ENCODE measurements around the gene ALG2. TPM values are rescaled to one million over a fixed set of nuclear protein-coding genes. Genes with fewer than 3 reads are reported as not detected.

Gene ALG2
- total and polyA plus RNA-seq, 9 of the 15 experiments (the other 6 are each of a cell fraction or from before 2014, with no cell fraction given), result 4.9 to 41.9 (median 20.2) TPM

- TF ChIP-seq ZNF740 (CRISPR knock-in tag; IDR thresholded peaks at IDR 0.05) (no peak), ZNF740 (tag; IDR thresholded peaks at IDR 0.05) (no peak), ZBTB17 (CRISPR knock-in tag; IDR thresholded peaks at IDR 0.05) (peak; percentile 61), HMGN3 (IDR thresholded peaks at IDR 0.05; ENCODE audit: borderline replicate concordance, extremely low read depth, insufficient read length, low read depth, low read length) (peak; percentile 61), KLF1 (tag; IDR thresholded peaks at IDR 0.05) (peak; percentile 66; the same call in 1 of the 2 replicates), ZNF518B (CRISPR knock-in tag; IDR thresholded peaks at IDR 0.05) (no peak), ZC3H11A (IDR thresholded peaks at IDR 0.05; ENCODE audit: low read depth, low read length) (no peak), RBFOX2 (IDR thresholded peaks at IDR 0.05; ENCODE audit: low read depth, low read length) (peak; percentile 98), SMC3 (conservative IDR thresholded peaks at IDR 0.05; ENCODE audit: insufficient read depth, low read depth, low read length) (no peak), HCFC1 (IDR thresholded peaks at IDR 0.05; ENCODE audit: low read depth, low read length) (peak; percentile 67; the same call in 1 of the 2 replicates), TEAD1 (CRISPR knock-in tag; IDR thresholded peaks at IDR 0.05) (0 out of 4 replicates have a peak, but pooled peaks of 1 of the 2 experiments have one; percentile 42), POLR3A (IDR thresholded peaks at IDR 0.05; ENCODE audit: borderline replicate concordance, extremely low read depth, insufficient read depth, insufficient read length) (no peak)
- TF ChIP-seq, protein P1, sequence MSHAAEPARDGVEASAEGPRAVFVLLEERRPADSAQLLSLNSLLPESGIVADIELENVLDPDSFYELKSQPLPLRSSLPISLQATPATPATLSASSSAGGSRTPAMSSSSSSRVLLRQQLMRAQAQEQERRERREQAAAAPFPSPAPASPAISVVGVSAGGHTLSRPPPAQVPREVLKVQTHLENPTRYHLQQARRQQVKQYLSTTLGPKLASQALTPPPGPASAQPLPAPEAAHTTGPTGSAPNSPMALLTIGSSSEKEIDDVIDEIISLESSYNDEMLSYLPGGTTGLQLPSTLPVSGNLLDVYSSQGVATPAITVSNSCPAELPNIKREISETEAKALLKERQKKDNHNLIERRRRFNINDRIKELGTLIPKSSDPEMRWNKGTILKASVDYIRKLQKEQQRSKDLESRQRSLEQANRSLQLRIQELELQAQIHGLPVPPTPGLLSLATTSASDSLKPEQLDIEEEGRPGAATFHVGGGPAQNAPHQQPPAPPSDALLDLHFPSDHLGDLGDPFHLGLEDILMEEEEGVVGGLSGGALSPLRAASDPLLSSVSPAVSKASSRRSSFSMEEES (CRISPR knock-in tag; IDR thresholded peaks at IDR 0.05), result no peak
- TF ChIP-seq, protein P2, sequence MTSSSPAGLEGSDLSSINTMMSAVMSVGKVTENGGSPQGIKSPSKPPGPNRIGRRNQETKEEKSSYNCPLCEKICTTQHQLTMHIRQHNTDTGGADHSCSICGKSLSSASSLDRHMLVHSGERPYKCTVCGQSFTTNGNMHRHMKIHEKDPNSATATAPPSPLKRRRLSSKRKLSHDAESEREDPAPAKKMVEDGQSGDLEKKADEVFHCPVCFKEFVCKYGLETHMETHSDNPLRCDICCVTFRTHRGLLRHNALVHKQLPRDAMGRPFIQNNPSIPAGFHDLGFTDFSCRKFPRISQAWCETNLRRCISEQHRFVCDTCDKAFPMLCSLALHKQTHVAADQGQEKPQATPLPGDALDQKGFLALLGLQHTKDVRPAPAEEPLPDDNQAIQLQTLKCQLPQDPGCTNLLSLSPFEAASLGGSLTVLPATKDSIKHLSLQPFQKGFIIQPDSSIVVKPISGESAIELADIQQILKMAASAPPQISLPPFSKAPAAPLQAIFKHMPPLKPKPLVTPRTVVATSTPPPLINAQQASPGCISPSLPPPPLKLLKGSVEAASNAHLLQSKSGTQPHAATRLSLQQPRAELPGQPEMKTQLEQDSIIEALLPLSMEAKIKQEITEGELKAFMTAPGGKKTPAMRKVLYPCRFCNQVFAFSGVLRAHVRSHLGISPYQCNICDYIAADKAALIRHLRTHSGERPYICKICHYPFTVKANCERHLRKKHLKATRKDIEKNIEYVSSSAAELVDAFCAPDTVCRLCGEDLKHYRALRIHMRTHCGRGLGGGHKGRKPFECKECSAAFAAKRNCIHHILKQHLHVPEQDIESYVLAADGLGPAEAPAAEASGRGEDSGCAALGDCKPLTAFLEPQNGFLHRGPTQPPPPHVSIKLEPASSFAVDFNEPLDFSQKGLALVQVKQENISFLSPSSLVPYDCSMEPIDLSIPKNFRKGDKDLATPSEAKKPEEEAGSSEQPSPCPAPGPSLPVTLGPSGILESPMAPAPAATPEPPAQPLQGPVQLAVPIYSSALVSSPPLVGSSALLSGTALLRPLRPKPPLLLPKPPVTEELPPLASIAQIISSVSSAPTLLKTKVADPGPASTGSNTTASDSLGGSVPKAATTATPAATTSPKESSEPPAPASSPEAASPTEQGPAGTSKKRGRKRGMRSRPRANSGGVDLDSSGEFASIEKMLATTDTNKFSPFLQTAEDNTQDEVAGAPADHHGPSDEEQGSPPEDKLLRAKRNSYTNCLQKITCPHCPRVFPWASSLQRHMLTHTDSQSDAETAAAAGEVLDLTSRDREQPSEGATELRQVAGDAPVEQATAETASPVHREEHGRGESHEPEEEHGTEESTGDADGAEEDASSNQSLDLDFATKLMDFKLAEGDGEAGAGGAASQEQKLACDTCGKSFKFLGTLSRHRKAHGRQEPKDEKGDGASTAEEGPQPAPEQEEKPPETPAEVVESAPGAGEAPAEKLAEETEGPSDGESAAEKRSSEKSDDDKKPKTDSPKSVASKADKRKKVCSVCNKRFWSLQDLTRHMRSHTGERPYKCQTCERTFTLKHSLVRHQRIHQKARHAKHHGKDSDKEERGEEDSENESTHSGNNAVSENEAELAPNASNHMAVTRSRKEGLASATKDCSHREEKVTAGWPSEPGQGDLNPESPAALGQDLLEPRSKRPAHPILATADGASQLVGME (CRISPR knock-in tag; IDR thresholded peaks at IDR 0.05), result no peak
These were observed at the start of gene ALG2, which contains the start of gene SEC61B (continued) for GRCh38 chr9:99221621-99222415.
